GM12891 (cell line): ENCODE results near the gene PTPRQ.

ENCODE experiments used
- POLR2A ChIP-seq: IDR thresholded peaks from 2 replicates; pipeline ENCODE4 v1.6.1; 2011; ENCODE audit warnings: low read depth, low read length, control low read depth
- POLR2AphosphoS5 ChIP-seq: IDR thresholded peaks from 2 replicates; pipeline ENCODE4 v1.6.1; 2011; ENCODE audit warnings: low read depth, low read length, control low read depth

DNA sequence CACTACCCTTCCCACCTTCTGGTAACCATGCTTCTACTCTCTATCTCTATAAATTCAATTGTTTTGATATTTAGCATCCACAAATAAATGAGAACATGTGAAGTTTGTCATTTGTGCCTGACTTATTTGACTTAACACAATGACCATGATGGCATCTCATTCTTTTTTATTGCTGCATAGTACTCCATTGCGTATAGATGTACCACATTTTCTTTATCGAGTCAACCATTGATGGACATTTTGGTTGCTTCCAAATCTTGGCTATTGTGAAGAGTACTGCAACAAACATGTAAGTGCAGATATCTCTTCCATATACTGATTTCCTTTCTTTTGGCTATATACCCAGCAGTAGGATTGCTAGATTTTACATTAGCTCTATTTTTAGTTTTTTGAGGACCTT lies 73.6 kb downstream of the PTPRQ start:
- TF ChIP-seq POLR2A (no peak), POLR2AphosphoS5 (no peak)
